HepG2 (cell line): ENCODE measurements around the gene NSUN2.

Experiments used
- CTCF ChIP-seq: sonication (generic); formaldehyde crosslinking; IDR thresholded peaks from 2 replicates; pipeline ENCODE4 v1.5.0; 2020; ENCODE audit warnings: mild to moderate bottlenecking, missing genetic modification reagents, moderate library complexity
- ELK4 ChIP-seq: sonication (generic); formaldehyde crosslinking; IDR thresholded peaks from 2 replicates; pipeline ENCODE4 v1.9.0; 2021; ENCODE audit warnings: missing genetic modification reagents, borderline replicate concordance
- MEIS2 ChIP-seq: sonication (generic); formaldehyde crosslinking; IDR thresholded peaks from 2 replicates; pipeline ENCODE4 v1.9.0; 2021; ENCODE audit warnings: mild to moderate bottlenecking, missing genetic modification reagents
- TCF7L2 ChIP-seq: IDR thresholded peaks from 2 replicates; pipeline ENCODE4 v1.6.1; 2011; ENCODE audit warnings: mild to moderate bottlenecking, low read depth, low read length, moderate library complexity
- TEAD2 ChIP-seq: sonication (generic); formaldehyde crosslinking; IDR thresholded peaks from 2 replicates; pipeline ENCODE4 v1.9.0; 2021; ENCODE audit warnings: missing genetic modification reagents
- ZBTB8A ChIP-seq: sonication (generic); formaldehyde crosslinking; IDR thresholded peaks from 2 replicates; pipeline ENCODE4 v1.4.0; 2020; ENCODE audit warnings: mild to moderate bottlenecking, low read depth, missing genetic modification reagents, borderline replicate concordance
- ZNF407 ChIP-seq: sonication (generic); formaldehyde crosslinking; IDR thresholded peaks from one replicate; pipeline ENCODE4 v1.5.1; 2020; ENCODE audit warnings: mild to moderate bottlenecking, missing genetic modification reagents; ENCODE audit errors: not compliant biosample characterization
- ZNF609 ChIP-seq: sonication (generic); formaldehyde crosslinking; IDR thresholded peaks from 2 replicates; pipeline ENCODE4 v1.4.0; 2020; ENCODE audit warnings: mild to moderate bottlenecking, missing genetic modification reagents, borderline replicate concordance
- ZNF639 ChIP-seq: conservative IDR thresholded peaks from 2 replicates; pipeline ENCODE4 v1.6.1; 2018; ENCODE audit warnings: missing genetic modification reagents
- TF ChIP-seq, protein P1 (sequence below): sonication (generic); formaldehyde crosslinking; IDR thresholded peaks from 2 replicates; pipeline ENCODE4 v1.5.1; 2020; ENCODE audit warnings: mild to moderate bottlenecking, missing genetic modification reagents, borderline replicate concordance
- TF ChIP-seq, protein P2 (sequence below): sonication (generic); formaldehyde crosslinking; IDR thresholded peaks from 2 replicates; pipeline ENCODE4 v1.9.0; 2022; ENCODE audit warnings: low read depth, missing genetic modification reagents

DNA sequence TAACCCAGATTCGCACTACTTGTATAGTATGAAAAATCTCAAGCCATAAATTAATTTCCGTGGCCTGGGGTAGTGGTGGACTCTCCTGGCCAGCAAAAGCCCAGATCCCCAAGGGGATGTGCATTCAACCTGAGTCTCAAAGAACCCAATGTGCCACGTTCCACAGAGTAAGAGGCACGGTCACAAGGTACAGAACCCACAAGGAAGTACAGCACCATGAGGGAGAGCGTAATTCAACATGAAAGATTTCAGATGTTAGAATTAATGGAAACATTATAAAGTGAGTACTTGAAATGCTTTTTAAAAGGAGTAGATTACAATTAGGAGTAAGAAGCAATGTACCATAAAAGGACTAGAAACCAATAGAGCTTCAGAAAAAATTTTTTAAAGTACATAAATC is 23.8 kb upstream of the NSUN2 start:
- TF ChIP-seq MEIS2 (CRISPR knock-in tag) (no peak), TEAD2 (CRISPR knock-in tag) (no peak), ZNF609 (CRISPR knock-in tag) (no peak), ZBTB8A (no peak), CTCF (CRISPR knock-in tag) (no peak), TCF7L2 (no peak), ZNF407 (CRISPR knock-in tag) (no peak), ZNF639 (no peak), ELK4 (CRISPR knock-in tag) (no peak)
- TF ChIP-seq, protein P1, sequence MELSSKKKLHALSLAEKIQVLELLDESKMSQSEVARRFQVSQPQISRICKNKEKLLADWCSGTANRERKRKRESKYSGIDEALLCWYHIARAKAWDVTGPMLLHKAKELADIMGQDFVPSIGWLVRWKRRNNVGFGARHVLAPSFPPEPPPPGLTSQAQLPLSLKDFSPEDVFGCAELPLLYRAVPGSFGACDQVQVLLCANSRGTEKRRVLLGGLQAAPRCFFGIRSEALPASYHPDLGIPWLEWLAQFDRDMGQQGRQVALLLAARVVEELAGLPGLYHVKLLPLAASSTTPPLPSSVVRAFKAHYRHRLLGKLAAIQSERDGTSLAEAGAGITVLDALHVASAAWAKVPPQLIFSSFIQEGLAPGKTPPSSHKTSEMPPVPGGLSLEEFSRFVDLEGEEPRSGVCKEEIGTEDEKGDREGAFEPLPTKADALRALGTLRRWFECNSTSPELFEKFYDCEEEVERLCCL (CRISPR knock-in tag) = no peak
- TF ChIP-seq, protein P2, sequence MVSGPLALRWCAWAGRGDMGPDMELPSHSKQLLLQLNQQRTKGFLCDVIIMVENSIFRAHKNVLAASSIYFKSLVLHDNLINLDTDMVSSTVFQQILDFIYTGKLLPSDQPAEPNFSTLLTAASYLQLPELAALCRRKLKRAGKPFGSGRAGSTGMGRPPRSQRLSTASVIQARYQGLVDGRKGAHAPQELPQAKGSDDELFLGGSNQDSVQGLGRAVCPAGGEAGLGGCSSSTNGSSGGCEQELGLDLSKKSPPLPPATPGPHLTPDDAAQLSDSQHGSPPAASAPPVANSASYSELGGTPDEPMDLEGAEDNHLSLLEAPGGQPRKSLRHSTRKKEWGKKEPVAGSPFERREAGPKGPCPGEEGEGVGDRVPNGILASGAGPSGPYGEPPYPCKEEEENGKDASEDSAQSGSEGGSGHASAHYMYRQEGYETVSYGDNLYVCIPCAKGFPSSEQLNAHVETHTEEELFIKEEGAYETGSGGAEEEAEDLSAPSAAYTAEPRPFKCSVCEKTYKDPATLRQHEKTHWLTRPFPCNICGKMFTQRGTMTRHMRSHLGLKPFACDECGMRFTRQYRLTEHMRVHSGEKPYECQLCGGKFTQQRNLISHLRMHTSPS (CRISPR knock-in tag) = no peak
